ENCODE results near the gene DENND4A.

The DENND4A gene

DNA sequence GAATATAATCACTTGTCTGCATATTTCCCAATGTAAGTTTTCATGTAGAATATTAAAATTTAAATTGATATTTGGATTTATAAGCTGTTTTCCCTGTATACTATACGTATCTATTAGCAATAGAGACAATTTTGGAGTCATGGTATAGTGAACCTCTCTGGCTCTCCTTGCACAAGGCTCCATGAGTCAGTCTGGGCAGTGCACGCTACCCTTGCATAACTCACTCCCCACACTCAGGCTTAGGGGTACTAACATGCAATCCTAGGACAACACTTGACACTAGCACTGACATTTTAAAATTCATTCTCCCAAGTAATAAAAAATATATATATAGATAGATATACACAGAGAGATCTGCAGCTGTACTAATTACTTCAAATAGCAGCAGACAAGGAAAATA, 131.2 kb downstream of the DENND4A start:
- H3K4me3 Mint-ChIP-seq = no peak overlapping the region
- DNase-seq = no peak
- TF ChIP-seq, protein P1, sequence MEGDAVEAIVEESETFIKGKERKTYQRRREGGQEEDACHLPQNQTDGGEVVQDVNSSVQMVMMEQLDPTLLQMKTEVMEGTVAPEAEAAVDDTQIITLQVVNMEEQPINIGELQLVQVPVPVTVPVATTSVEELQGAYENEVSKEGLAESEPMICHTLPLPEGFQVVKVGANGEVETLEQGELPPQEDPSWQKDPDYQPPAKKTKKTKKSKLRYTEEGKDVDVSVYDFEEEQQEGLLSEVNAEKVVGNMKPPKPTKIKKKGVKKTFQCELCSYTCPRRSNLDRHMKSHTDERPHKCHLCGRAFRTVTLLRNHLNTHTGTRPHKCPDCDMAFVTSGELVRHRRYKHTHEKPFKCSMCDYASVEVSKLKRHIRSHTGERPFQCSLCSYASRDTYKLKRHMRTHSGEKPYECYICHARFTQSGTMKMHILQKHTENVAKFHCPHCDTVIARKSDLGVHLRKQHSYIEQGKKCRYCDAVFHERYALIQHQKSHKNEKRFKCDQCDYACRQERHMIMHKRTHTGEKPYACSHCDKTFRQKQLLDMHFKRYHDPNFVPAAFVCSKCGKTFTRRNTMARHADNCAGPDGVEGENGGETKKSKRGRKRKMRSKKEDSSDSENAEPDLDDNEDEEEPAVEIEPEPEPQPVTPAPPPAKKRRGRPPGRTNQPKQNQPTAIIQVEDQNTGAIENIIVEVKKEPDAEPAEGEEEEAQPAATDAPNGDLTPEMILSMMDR (IDR thresholded peaks at IDR 0.05) = no peak
- peaks cover 3% of the 10 kb centered on the region for H3K36me3 Mint-ChIP-seq (ENCODE audit: low read depth)
- no peaks in the 10 kb centered on the region for H3K9me3 Mint-ChIP-seq
- H3K4me1 Mint-ChIP-seq = peaks cover 4% of the 10 kb centered on the region
- H3K27me3 Mint-ChIP-seq (ENCODE audit: low read depth, poor library complexity) = no peaks in the 10 kb centered on the region
- H3K27ac Mint-ChIP-seq = no peak overlapping the region

DNA sequence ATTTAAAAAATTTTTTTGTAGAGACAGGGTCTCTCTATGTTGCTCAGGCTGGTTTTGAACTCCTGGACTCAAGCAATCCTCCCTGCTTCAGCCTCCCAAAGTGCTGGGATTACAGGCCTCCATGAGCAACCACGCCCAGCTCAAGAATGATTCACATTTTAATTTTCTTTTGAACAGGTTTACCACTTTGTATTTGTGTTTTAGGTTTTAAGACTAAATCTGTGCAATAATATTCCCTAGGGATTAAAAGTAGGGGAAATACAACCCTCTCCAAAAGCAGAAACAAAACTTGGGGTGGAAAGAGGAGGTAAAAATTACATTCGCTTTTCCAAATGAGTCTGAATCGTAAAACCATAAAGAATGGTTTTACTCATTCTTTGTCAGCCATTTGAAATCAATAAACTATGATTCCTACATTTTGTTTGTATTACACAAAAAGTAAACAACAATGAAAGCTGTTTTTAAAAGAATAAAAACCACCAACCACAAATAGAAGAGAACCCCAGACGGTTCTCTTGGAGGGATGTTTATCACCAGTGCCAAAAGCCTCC, 132.5 kb downstream of the DENND4A start:
- H3K9me3 Mint-ChIP-seq = no peaks in the 10 kb centered on the region
- no peak for DNase-seq
- no peak overlapping the region for H3K4me3 Mint-ChIP-seq
- H3K36me3 Mint-ChIP-seq (ENCODE audit: low read depth) = peaks cover 16% of the 10 kb centered on the region
- H3K27ac Mint-ChIP-seq = no peak overlapping the region
- TF ChIP-seq, protein P1 (IDR thresholded peaks at IDR 0.05) = no peak
- peaks cover 4% of the 10 kb centered on the region for H3K4me1 Mint-ChIP-seq
- H3K27me3 Mint-ChIP-seq (ENCODE audit: low read depth, poor library complexity) = no peaks in the 10 kb centered on the region

DNA sequence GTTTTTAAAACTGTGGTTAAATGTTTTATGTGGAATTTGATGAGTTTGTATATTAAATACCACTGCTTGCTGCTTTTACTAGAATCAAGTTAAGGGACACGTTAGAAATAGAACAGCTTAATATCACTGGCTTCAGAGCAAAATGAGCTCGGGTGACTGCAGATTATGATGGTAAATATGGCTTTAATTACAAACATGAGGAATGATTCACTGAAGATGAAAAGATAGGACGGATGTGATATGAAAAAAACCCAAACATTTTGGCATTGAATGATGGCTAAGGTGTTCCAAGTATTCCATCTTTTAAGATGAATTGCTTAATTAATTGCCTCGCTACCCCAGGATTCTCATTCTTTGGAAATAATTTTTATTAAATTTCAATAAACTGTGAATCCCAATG, 136.6 kb downstream of the DENND4A start:
- DNase-seq = no peak
- Mint-ChIP-seq H3K4me3 (no peak overlapping the region), H3K36me3 (ENCODE audit: low read depth) (peaks cover 20% of the 10 kb centered on the region), H3K9me3 (no peaks in the 10 kb centered on the region), H3K27ac (no peak overlapping the region), H3K4me1 (no peaks in the 10 kb centered on the region), H3K27me3 (ENCODE audit: low read depth, poor library complexity) (no peaks in the 10 kb centered on the region)
- TF ChIP-seq, protein P1 (IDR thresholded peaks at IDR 0.05) = no peak

DNA sequence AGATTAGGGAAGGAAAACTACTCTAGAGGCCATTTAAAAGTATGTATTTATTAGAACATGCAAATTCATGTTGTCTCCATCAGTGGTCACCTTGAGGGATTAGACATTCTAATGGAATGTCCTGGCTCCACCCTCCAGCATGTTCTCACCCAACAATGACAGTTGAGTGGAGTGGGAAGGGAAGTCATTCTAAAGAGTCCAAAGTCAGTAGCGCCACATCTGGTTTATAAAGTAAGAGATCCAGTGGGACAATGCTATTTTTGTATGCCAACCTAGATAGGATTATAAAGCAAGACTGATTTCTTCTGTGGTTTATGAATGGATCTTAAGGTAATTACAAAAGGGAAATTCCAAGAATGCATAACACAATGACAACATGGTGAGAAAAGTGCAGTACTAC, 137.1 kb downstream of the DENND4A start:
- H3K27me3 Mint-ChIP-seq (ENCODE audit: low read depth, poor library complexity) = no peaks in the 10 kb centered on the region
- no peaks in the 10 kb centered on the region for H3K9me3 Mint-ChIP-seq
- TF ChIP-seq, protein P1 (IDR thresholded peaks at IDR 0.05) = no peak
- H3K4me3 Mint-ChIP-seq = no peak overlapping the region
- H3K4me1 Mint-ChIP-seq = no peaks in the 10 kb centered on the region
- no peak overlapping the region for H3K27ac Mint-ChIP-seq
- H3K36me3 Mint-ChIP-seq (ENCODE audit: low read depth) = peaks cover 25% of the 10 kb centered on the region
- no peak for DNase-seq

DNA sequence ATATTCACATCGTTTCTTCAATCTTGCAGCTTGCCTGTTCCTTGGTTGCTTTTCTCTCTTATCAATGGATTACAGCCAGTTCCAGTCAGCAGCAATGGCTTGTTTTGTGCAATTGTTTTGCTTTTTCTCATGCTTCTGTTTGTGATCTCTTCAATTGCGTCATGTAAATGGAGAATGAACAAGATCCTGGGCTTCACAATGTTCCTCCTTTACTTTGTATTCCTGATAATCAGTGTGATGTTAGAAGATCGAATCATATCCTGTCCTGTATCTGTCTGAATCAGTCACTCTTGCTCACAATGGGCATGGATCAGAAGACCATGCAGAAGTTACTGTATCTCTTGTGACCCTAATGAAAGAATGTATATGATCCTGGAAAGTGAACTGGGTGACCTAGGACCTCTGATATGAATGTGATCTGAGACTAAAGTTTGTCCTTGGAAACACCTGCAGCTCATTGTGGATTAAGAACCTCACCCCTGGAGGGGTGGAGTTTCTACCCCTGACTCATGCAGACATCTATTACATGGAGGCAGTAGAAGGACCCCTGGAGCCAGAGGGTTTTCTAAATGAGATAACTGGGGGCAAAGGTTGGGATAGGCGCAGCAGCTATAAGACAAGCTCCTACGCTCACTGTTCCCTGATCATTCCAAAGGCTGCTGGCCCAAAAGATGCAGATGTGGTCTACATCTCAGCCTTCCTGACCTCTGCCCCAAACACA, 138.1 kb downstream of the DENND4A start:
- Mint-ChIP-seq H3K4me3 (no peak overlapping the region), H3K36me3 (ENCODE audit: low read depth) (peaks cover 26% of the 10 kb centered on the region), H3K9me3 (no peaks in the 10 kb centered on the region), H3K27ac (no peak overlapping the region), H3K4me1 (no peaks in the 10 kb centered on the region), H3K27me3 (ENCODE audit: low read depth, poor library complexity) (no peaks in the 10 kb centered on the region)
- DNase-seq = no peak
- TF ChIP-seq, protein P1 (IDR thresholded peaks at IDR 0.05) = no peak

DNA sequence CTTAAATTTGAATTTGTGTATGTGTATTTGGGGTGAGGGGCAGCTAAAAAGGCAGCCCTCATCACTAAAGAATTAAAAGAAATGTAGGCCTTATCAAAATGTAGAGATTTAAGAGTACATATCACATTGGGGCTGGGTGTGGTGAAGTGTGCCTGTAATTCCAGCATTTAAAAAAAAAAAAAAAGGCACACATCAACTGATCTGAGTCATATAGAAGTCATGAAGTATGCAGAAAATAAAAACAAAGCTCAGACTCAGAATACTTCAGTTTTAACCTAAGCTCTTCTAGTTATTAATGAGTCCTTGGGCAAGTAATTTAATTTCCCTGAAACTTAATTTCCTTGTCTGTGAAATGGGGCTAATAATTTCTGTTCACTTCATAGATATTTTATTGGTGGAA, 138.8 kb downstream of the DENND4A start:
- TF ChIP-seq, protein P1 (IDR thresholded peaks at IDR 0.05) = no peak
- Mint-ChIP-seq H3K4me3 (no peak overlapping the region), H3K4me1 (no peaks in the 10 kb centered on the region), H3K36me3 (ENCODE audit: low read depth) (peaks cover 26% of the 10 kb centered on the region), H3K9me3 (no peaks in the 10 kb centered on the region), H3K27me3 (ENCODE audit: low read depth, poor library complexity) (no peaks in the 10 kb centered on the region), H3K27ac (no peak overlapping the region)
- DNase-seq = no peak

Measured in nephron progenitor cell (in vitro differentiated cells).